DMS 273 (cell line): ENCODE results near the gene ADGRG4.

Source experiments
- DNase-seq: peaks from one replicate; lab custom pipeline; 2025; ENCODE audit not compliant: unreplicated experiment; lab: John Stamatoyannopoulos, UW

The ADGRG4 gene

DNA sequence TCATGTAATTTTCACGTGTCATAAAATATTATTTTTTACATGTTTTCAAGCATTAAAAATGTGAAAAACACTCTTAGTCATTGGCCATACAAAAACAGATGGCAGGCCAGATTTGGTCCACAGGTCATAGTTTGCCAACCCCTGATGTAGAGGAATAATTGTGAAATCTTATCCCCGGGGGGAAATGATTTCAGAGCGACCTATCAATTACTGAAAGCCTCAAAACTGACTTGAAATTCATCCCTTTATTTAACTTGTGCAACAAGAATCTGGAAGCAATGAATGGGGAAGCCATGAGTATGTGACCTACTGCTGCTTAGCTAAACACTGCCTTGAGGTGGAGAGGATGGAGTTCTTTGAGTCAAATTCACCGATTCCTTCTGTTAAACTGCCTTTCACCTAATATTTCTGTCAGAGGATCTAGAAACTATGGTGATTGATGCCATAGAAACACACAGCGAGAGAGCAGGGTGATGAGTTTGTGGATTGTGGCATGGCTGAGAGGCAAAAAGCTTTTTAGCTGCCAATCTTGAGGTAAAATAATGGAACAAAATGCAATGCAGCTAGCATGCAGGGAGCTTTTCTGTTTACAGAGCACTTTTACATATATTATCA is 156.6 kb downstream of the ADGRG4 start:
- DNase-seq, result peak; percentile 80

DNA sequence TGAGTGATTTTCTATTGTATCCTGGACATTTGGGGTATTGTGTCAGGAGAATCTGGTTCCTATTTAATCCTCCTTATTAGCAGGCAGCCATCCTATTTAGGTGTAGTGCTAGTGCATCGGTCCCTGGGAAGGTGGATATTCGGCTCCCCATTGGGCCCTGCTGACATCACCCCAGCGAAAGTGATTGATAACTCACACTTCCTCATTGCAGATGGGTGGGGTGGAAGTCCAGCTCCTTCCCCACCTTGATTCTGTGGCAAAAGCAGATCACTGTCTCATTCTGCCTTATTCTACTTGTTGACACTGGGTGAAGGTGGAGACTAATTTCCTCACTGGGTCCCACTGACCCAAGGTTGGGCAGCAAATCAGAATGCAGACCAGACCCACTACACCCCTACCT is 163.8 kb downstream of the ADGRG4 start:
- DNase-seq, result no peak
